SK-N-MC (cell line): ENCODE results near the gene DACT1.

ENCODE experiments used
- EZH2 ChIP-seq: fragments of 200-600 bp; sonication (generic); IDR thresholded peaks from one replicate; pipeline ENCODE4 v1.6.1; 2017; ENCODE audit warnings: antibody characterized with exemption
- FOXP2 ChIP-seq: optimal IDR thresholded peaks from 2 replicates; pipeline ENCODE3; 2011; ENCODE audit warnings: mild to moderate bottlenecking, moderate library complexity; ENCODE audit not compliant: insufficient read depth; ENCODE audit errors: extremely low read length, control extremely low read depth
- POLR2AphosphoS5 ChIP-seq: IDR thresholded peaks from 2 replicates; pipeline ENCODE4 v1.6.1; 2012; ENCODE audit warnings: mild to moderate bottlenecking, low read depth, low read length, borderline replicate concordance

DNA sequence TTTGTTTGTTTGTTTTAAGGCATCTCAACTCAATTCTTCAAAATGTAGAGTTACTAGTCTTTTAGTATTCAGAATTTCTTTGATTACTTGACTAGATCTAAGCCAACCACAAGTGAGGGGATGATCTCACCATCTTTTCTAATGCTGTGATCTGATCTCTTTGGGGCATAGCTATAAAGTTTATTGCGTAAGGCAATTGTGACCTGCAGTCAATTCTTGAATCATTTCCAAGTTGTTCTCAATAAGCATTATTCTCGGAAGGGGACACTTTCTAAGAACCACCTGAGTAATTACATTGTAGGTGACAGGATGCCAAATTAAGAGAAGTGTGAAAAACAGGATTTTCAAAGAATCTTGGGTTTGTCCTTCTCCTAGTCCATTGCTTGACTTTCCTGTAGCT, 13.1 kb downstream of the DACT1 start:
- no peak for TF ChIP-seq EZH2
- TF ChIP-seq POLR2AphosphoS5 = no peak
- TF ChIP-seq FOXP2 = no peak
